H9 (cell line): ENCODE data around the gene IL32. TPM values are rescaled to one million over a fixed set of nuclear protein-coding genes. Genes with fewer than 3 reads are reported as not detected.
"Not testable (repeated sequence)": the region's sequence is repeated elsewhere in the genome, so short reads cannot be mapped to it uniquely, and the experiment has no call there.

Source experiments
- DNase-seq: peaks from one replicate; pipeline ENCODE4 v3.0.0-alpha.2; 2017
- H2AFZ ChIP-seq: one replicate; pipeline ENCODE4 v1.6.1; 2013; ENCODE audit warnings: mild to moderate bottlenecking, low read length, control low read depth, moderate library complexity
- H2AK5ac ChIP-seq: 2 replicates; pipeline ENCODE4 v1.6.1; 2013; ENCODE audit warnings: low read length, control low read depth, mixed read lengths; ENCODE audit not compliant: insufficient read length
- H2BK120ac ChIP-seq: one replicate; pipeline ENCODE4 v1.6.1; 2013; ENCODE audit warnings: low read depth, mild to moderate bottlenecking, low read length, control low read depth, inconsistent platforms; ENCODE audit not compliant: poor library complexity, severe bottlenecking
- H2BK12ac ChIP-seq: 2 replicates; pipeline ENCODE4 v1.6.1; 2013; ENCODE audit warnings: low read length, control low read depth, mixed read lengths, low read depth; ENCODE audit not compliant: insufficient read length
- H2BK15ac ChIP-seq: 2 replicates; pipeline ENCODE4 v1.6.1; 2013; ENCODE audit warnings: low read depth, low read length, control low read depth
- H2BK20ac ChIP-seq: one replicate; pipeline ENCODE4 v1.6.1; 2013; ENCODE audit warnings: low read depth, mild to moderate bottlenecking, low read length, control low read depth, inconsistent platforms; ENCODE audit not compliant: poor library complexity, severe bottlenecking
- H2BK5ac ChIP-seq: 2 replicates; pipeline ENCODE4 v1.6.1; 2013; ENCODE audit warnings: low read length, control low read depth, mixed read lengths; ENCODE audit not compliant: insufficient read length
- H3K14ac ChIP-seq: 2 replicates; pipeline ENCODE4 v1.6.1; 2013; ENCODE audit warnings: low read length, control low read depth; ENCODE audit not compliant: insufficient read depth
- H3K18ac ChIP-seq: 2 replicates; pipeline ENCODE4 v1.6.1; 2013; ENCODE audit warnings: low read depth, mild to moderate bottlenecking, mixed read lengths, low read length, control low read depth; ENCODE audit not compliant: insufficient read length
- H3K23ac ChIP-seq: 2 replicates; pipeline ENCODE4 v1.6.1; 2013; ENCODE audit warnings: low read length, control low read depth, mixed read lengths, low read depth; ENCODE audit not compliant: insufficient read length
- H3K23me2 ChIP-seq: 2 replicates; pipeline ENCODE4 v1.6.1; 2013; ENCODE audit warnings: low read depth, mild to moderate bottlenecking, mixed read lengths, low read length, control low read depth; ENCODE audit not compliant: insufficient read length, poor library complexity, severe bottlenecking
- H3K27ac ChIP-seq: 2 replicates; pipeline ENCODE4 v1.5.1; 2013; ENCODE audit warnings: low read length, control low read depth, mixed read lengths, low read depth; ENCODE audit not compliant: insufficient read length
- H3K27me3 ChIP-seq: 2 replicates; pipeline ENCODE4 v1.6.1; 2013; ENCODE audit warnings: low read length, control low read depth, inconsistent platforms; ENCODE audit not compliant: insufficient read depth
- H3K4ac ChIP-seq: 2 replicates; pipeline ENCODE4 v1.6.1; 2013; ENCODE audit warnings: low read depth, mild to moderate bottlenecking, control low read depth, inconsistent platforms, low read length, moderate library complexity
- H3K4me1 ChIP-seq: 2 replicates; pipeline ENCODE4 v1.6.1; 2013; ENCODE audit warnings: low read length, control low read depth, inconsistent platforms; ENCODE audit not compliant: insufficient read depth
- H3K4me2 ChIP-seq: 2 replicates; pipeline ENCODE4 v1.6.1; 2013; ENCODE audit warnings: low read length, control low read depth, mixed read lengths; ENCODE audit not compliant: insufficient read length, insufficient read depth
- H3K56ac ChIP-seq: 2 replicates; pipeline ENCODE4 v1.6.1; 2013; ENCODE audit warnings: low read depth, mild to moderate bottlenecking, mixed read lengths, low read length, control low read depth; ENCODE audit not compliant: insufficient read length
- H3K79me1 ChIP-seq: 2 replicates; pipeline ENCODE4 v1.6.1; 2013; ENCODE audit warnings: low read depth, mild to moderate bottlenecking, moderate library complexity, low read length, control low read depth, inconsistent platforms; ENCODE audit not compliant: insufficient read depth, poor library complexity, severe bottlenecking
- H3K79me2 ChIP-seq: 2 replicates; pipeline ENCODE4 v1.6.1; 2013; ENCODE audit warnings: low read length, control low read depth, inconsistent platforms; ENCODE audit not compliant: insufficient read depth
- H3K9ac ChIP-seq: 2 replicates; pipeline ENCODE4 v1.6.1; 2013; ENCODE audit warnings: low read length, control low read depth, mixed read lengths; ENCODE audit not compliant: insufficient read length; ENCODE audit errors: extremely low read depth
- H3K9me3 ChIP-seq: one replicate; pipeline ENCODE4 v1.6.1; 2013; ENCODE audit warnings: low read depth, low read length, inconsistent platforms; ENCODE audit not compliant: control insufficient read depth
- H3T11ph ChIP-seq: one replicate; pipeline ENCODE4 v1.6.1; 2013; ENCODE audit warnings: mild to moderate bottlenecking, low read length, control low read depth, inconsistent platforms
- H4K20me1 ChIP-seq: one replicate; pipeline ENCODE4 v1.6.1; 2013; ENCODE audit not compliant: control insufficient read depth, insufficient read length, insufficient read depth
- H4K5ac ChIP-seq: 2 replicates; pipeline ENCODE4 v1.6.1; 2013; ENCODE audit warnings: low read depth, mild to moderate bottlenecking, mixed read lengths, low read length, control low read depth; ENCODE audit not compliant: insufficient read length
- H4K8ac ChIP-seq: replicated peaks from 2 replicates; pipeline ENCODE4 v1.6.1; 2013; ENCODE audit warnings: low read length, control low read depth, mixed read lengths, low read depth; ENCODE audit not compliant: insufficient read length
- H4K91ac ChIP-seq: 2 replicates; pipeline ENCODE4 v1.6.1; 2013; ENCODE audit warnings: low read depth, mild to moderate bottlenecking, moderate library complexity, mixed read lengths, low read length, control low read depth; ENCODE audit not compliant: insufficient read length
- H3K27ac Mint-ChIP-seq, 3 experiments: 2 replicates in 2 of 3; 3 replicates in 1 of 3; pipeline ENCODE4 v1.8.0; 2020 to 2021; ENCODE audit warnings: mixed read lengths in 3 of 3, mild to moderate bottlenecking in 1 of 3, moderate library complexity in 1 of 3
- H3K27me3 Mint-ChIP-seq: 2 replicates; pipeline ENCODE4 v1.8.0; 2021; ENCODE audit warnings: low read depth, mild to moderate bottlenecking, moderate library complexity, mixed read lengths
- H3K36me3 Mint-ChIP-seq, 3 experiments: 2 replicates in 2 of 3; 3 replicates in 1 of 3; pipeline ENCODE4 v1.8.0; 2020 to 2021; ENCODE audit warnings: low read depth in 3 of 3, mixed read lengths in 3 of 3; ENCODE audit not compliant: insufficient read depth in 1 of 3
- H3K4me1 Mint-ChIP-seq, 2 experiments: 2 replicates each; pipeline ENCODE4 v1.8.0; 2020; ENCODE audit warnings: mixed read lengths in 2 of 2
- H3K4me3 Mint-ChIP-seq, 2 experiments: 2 replicates in 1 of 2; 3 replicates in 1 of 2; pipeline ENCODE4 v1.8.0; 2020 to 2021; ENCODE audit warnings: mild to moderate bottlenecking in 2 of 2, mixed read lengths in 2 of 2, moderate library complexity in 1 of 2
- H3K9me3 Mint-ChIP-seq, 2 experiments: 2 replicates in 1 of 2; 3 replicates in 1 of 2; pipeline ENCODE4 v1.8.0; 2020; ENCODE audit warnings: mild to moderate bottlenecking in 2 of 2, mixed read lengths in 2 of 2, moderate library complexity in 1 of 2
- CTCF ChIP-seq: fragments of 200-600 bp; sonication (generic); conservative IDR thresholded peaks from 3 replicates; pipeline ENCODE4 v1.8.0; 2021; ENCODE audit warnings: antibody characterized with exemption, mild to moderate bottlenecking
- WGBS: extraction: QIAGEN DNeasy Blood & Tissue Kit; methylation state at CpG from one replicate; pipeline ENCODE4 v1.1.7; 2013; ENCODE audit warnings: missing lambda C conversion rate, low lambda C conversion rate, mixed read lengths; ENCODE audit not compliant: insufficient read length; ENCODE audit errors: extremely low coverage; 5-methylcytosine and 5-hydroxymethylcytosine counted together
- total RNA-seq: library from RNA; stranded (reverse); gene quantifications from 2 replicates; pipeline ENCODE4 v1.2.1, GENCODE V29; 2021

IL32 gene
- total RNA-seq, 1 experiment from 2014 or later: 2.0 TPM

- no CpG with 5 or more reads among the region's 10 CpGs for WGBS
- Histone ChIP-seq H3K23me2 (no peaks in the 10 kb centered on the region), H2AFZ (no peak overlapping the region)
These were observed 10.1 kb downstream of the IL32 start for GRCh38 chr16:3075523-3075915.

GRCh38 chr16:3075946-3076345 is 10.5 kb downstream of the IL32 start:
- H3K4me1 Mint-ChIP-seq: peaks cover 25 to 26% of the 10 kb centered on the region in 2 experiments
- H4K5ac ChIP-seq, H3K9me3 ChIP-seq, H2BK12ac ChIP-seq, DNase-seq, H3K23me2 ChIP-seq, H3K4ac ChIP-seq, H3T11ph ChIP-seq, H4K20me1 ChIP-seq, H3K9ac ChIP-seq, H2BK120ac ChIP-seq, H3K79me1 ChIP-seq, H3K4me2 ChIP-seq, H2AK5ac ChIP-seq, H3K18ac ChIP-seq, H3K23ac ChIP-seq, H2BK15ac ChIP-seq, H3K4me3 Mint-ChIP-seq, H3K56ac ChIP-seq, H2AFZ ChIP-seq, H3K27ac Mint-ChIP-seq, H3K79me2 ChIP-seq, H2BK5ac ChIP-seq, H2BK20ac ChIP-seq, H3K9me3 Mint-ChIP-seq, H3K27me3 ChIP-seq, H3K4me1 ChIP-seq, H4K8ac ChIP-seq, H4K91ac ChIP-seq, H3K14ac ChIP-seq, H3K27ac ChIP-seq: not testable (repeated sequence)
- WGBS: no CpG with 5 or more reads among the region's 6 CpGs
- peaks cover 0 to 13% (median 0%) of the 10 kb centered on the region in 3 experiments; a peak in 4 of 7 replicates for H3K36me3 Mint-ChIP-seq
- peaks cover 20% of the 10 kb centered on the region for H3K27me3 Mint-ChIP-seq

More at GRCh38 chr16:3075523-3075915, 10.1 kb downstream of the IL32 start:
- H3T11ph ChIP-seq: no peak overlapping the region
- no peak overlapping the region for H2BK20ac ChIP-seq
- no peak overlapping the region for H3K9ac ChIP-seq
- H3K4ac ChIP-seq: no peak overlapping the region
- no peaks in the 10 kb centered on the region for H3K79me2 ChIP-seq
- Mint-ChIP-seq H3K27me3 (peaks cover 17% of the 10 kb centered on the region), H3K4me3 (no peak overlapping the region), H3K36me3 (peaks cover 0 to 11% (median 0%) of the 10 kb centered on the region in 3 experiments; a peak in 4 of 7 replicates), H3K9me3 (no peaks in the 10 kb centered on the region), H3K27ac (no peak overlapping the region; a peak in 1 of 7 replicates), H3K4me1 (peaks cover 26 to 27% of the 10 kb centered on the region in 2 experiments)
- H4K5ac ChIP-seq: no peak overlapping the region
- H3K56ac ChIP-seq: no peak overlapping the region
- no peak overlapping the region for H3K14ac ChIP-seq
- no peaks in the 10 kb centered on the region for H3K27me3 ChIP-seq
- no peak overlapping the region for H2BK5ac ChIP-seq
- H3K79me1 ChIP-seq: no peaks in the 10 kb centered on the region
- no peak for TF ChIP-seq CTCF
- no peak overlapping the region for H3K27ac ChIP-seq
- no peak overlapping the region for H2AK5ac ChIP-seq
- no peak overlapping the region for H3K18ac ChIP-seq
- no peak overlapping the region for H4K8ac ChIP-seq
- H2BK12ac ChIP-seq: no peak overlapping the region
- H4K20me1 ChIP-seq: no peaks in the 10 kb centered on the region
- no peak for DNase-seq
- no peak overlapping the region for H2BK120ac ChIP-seq
- H3K9me3 ChIP-seq: no peaks in the 10 kb centered on the region
- H2BK15ac ChIP-seq: no peak overlapping the region
- H3K23ac ChIP-seq: no peak overlapping the region
- H4K91ac ChIP-seq: no peak overlapping the region
- no peak overlapping the region for H3K4me2 ChIP-seq
- H3K4me1 ChIP-seq: no peaks in the 10 kb centered on the region; the same call in 1 of the 2 replicates
